NCI-H2196 (cell line): Measurements from ENCODE around the gene DENND4B.

Experiments used
- DNase-seq: peaks from one replicate; lab custom pipeline; 2025; ENCODE audit not compliant: unreplicated experiment; lab: John Stamatoyannopoulos, UW

Gene DENND4B

GRCh38 chr1:153888533-153888932, 58.0 kb downstream of the DENND4B start:
- no peak for DNase-seq

- DNase-seq: no peak
These were observed 60.4 kb downstream of the DENND4B start for GRCh38 chr1:153886127-153886526.

GRCh38 chr1:153883223-153883622, 63.3 kb downstream of the DENND4B start:
- no peak for DNase-seq

- no peak for DNase-seq
These were observed 64.1 kb downstream of the DENND4B start for GRCh38 chr1:153882296-153882912.

GRCh38 chr1:153881751-153882150, 64.8 kb downstream of the DENND4B start:
- peak; percentile 48 for DNase-seq

- DNase-seq: peak; percentile 97
These were observed 65.6 kb downstream of the DENND4B start for GRCh38 chr1:153880962-153881361.

GRCh38 chr1:153880024-153880423, 66.5 kb downstream of the DENND4B start:
- no peak for DNase-seq
